GM21717 (cell line): ENCODE data around the gene RNGTT.
"Not testable (repeated sequence)": the region's sequence is repeated elsewhere in the genome, so short reads cannot be mapped to it uniquely, and the experiment has no call there.

Experiments used
- ATAC-seq: cut with Tn5 transposase; IDR thresholded peaks from one replicate; pipeline ENCODE4 v1.9.1; 2021; ENCODE audit warnings: mild to moderate bottlenecking, moderate library complexity; ENCODE audit not compliant: unreplicated experiment

The RNGTT gene

GRCh38 chr6:88741939-88742338 lies 221.5 kb downstream of the RNGTT start:
- no peak for ATAC-seq

GRCh38 chr6:88741071-88741470 lies 222.3 kb downstream of the RNGTT start:
- ATAC-seq: no peak

GRCh38 chr6:88734544-88734943 lies 228.9 kb downstream of the RNGTT start:
- no peak for ATAC-seq

- no peak for ATAC-seq
These were observed 232.8 kb downstream of the RNGTT start for GRCh38 chr6:88730611-88731011.

GRCh38 chr6:88728756-88729155 lies 234.7 kb downstream of the RNGTT start:
- ATAC-seq: no peak

- ATAC-seq: not testable (repeated sequence)
These were observed 237.0 kb downstream of the RNGTT start for GRCh38 chr6:88726409-88726808.

- no peak for ATAC-seq
These were observed 238.1 kb downstream of the RNGTT start for GRCh38 chr6:88725111-88725975.

- ATAC-seq: no peak
These were observed 240.7 kb downstream of the RNGTT start for GRCh38 chr6:88722686-88723085.

GRCh38 chr6:88716399-88716798 lies 247.0 kb downstream of the RNGTT start:
- not testable (repeated sequence) for ATAC-seq

- no peak for ATAC-seq
These were observed 251.0 kb downstream of the RNGTT start for GRCh38 chr6:88712243-88712936.

GRCh38 chr6:88709819-88710246 lies 253.6 kb downstream of the RNGTT start:
- no peak for ATAC-seq

GRCh38 chr6:88708197-88708744 lies 255.1 kb downstream of the RNGTT start:
- no peak for ATAC-seq

- ATAC-seq: peak; percentile 86
These were observed 257.8 kb downstream of the RNGTT start for GRCh38 chr6:88705601-88706000.

- ATAC-seq: no peak
These were observed 258.4 kb downstream of the RNGTT start for GRCh38 chr6:88704980-88705379.

GRCh38 chr6:88702956-88703556 lies 260.4 kb downstream of the RNGTT start:
- no peak for ATAC-seq

- no peak for ATAC-seq
These were observed 264.8 kb downstream of the RNGTT start for GRCh38 chr6:88698661-88699060.

- no peak for ATAC-seq
These were observed 267.5 kb downstream of the RNGTT start for GRCh38 chr6:88695937-88696336.

GRCh38 chr6:88683734-88684133 lies 279.7 kb downstream of the RNGTT start:
- no peak for ATAC-seq

- no peak for ATAC-seq
These were observed 282.8 kb downstream of the RNGTT start for GRCh38 chr6:88680654-88681053.

- ATAC-seq: no peak
These were observed 283.6 kb downstream of the RNGTT start for GRCh38 chr6:88679841-88680240.

GRCh38 chr6:88677356-88677755 lies 286.1 kb downstream of the RNGTT start:
- ATAC-seq: no peak
